K562 (cell line): Measurements from ENCODE around the gene TRIM38. TPM values are rescaled to one million over a fixed set of nuclear protein-coding genes. Genes with fewer than 3 reads are reported as not detected.

Experiments used
- ATF7 ChIP-seq: fragments of 450-650 bp; IDR thresholded peaks from 2 replicates; pipeline ENCODE4 v1.7.1; 2014; ENCODE audit warnings: mild to moderate bottlenecking, moderate library complexity
- BRF1 ChIP-seq: IDR thresholded peaks from 3 replicates; pipeline ENCODE4 v1.6.1; 2011; ENCODE audit warnings: borderline replicate concordance, mild to moderate bottlenecking; ENCODE audit not compliant: insufficient read length; ENCODE audit errors: extremely low read depth
- DIDO1 ChIP-seq: fragments of 450-650 bp; IDR thresholded peaks from 2 replicates; pipeline ENCODE4 v1.6.1; 2016; ENCODE audit warnings: low read depth, missing biosample characterization, missing genetic modification characterization
- HNRNPL ChIP-seq: fragments of 200-400 bp; formaldehyde crosslinking; IDR thresholded peaks from 2 replicates; pipeline ENCODE4 v1.6.1; 2017; ENCODE audit warnings: low read depth, mild to moderate bottlenecking, low read length
- MCM7 ChIP-seq, 2 experiments: fragments of 450-650 bp; IDR thresholded peaks; 2 replicates each; pipeline ENCODE4 v1.6.1; 2016 to 2018
- MED1 ChIP-seq: sonication (generic); formaldehyde crosslinking; IDR thresholded peaks from 2 replicates; pipeline ENCODE4 v1.8.1; 2023; ENCODE audit warnings: missing genetic modification reagents, borderline replicate concordance
- NFE2 ChIP-seq: IDR thresholded peaks from 2 replicates; pipeline ENCODE4 v1.6.1; 2014; ENCODE audit warnings: antibody characterized with exemption, low read depth
- PCBP1 ChIP-seq: fragments of 200-400 bp; formaldehyde crosslinking; IDR thresholded peaks from 2 replicates; pipeline ENCODE4 v1.6.1; 2018; ENCODE audit warnings: mild to moderate bottlenecking, low read depth, low read length; ENCODE audit not compliant: poor library complexity, severe bottlenecking
- PHF8 ChIP-seq: fragments of 200-600 bp; sonication (generic); IDR thresholded peaks from 2 replicates; pipeline ENCODE4 v1.6.1; 2012; ENCODE audit warnings: mixed run types, mild to moderate bottlenecking, inconsistent platforms, low read length, moderate library complexity, borderline replicate concordance
- POU5F1 ChIP-seq: fragments of 150-350 bp; IDR thresholded peaks from 2 replicates; pipeline ENCODE4 v1.6.1; 2014; ENCODE audit warnings: borderline replicate concordance, low read length, low read depth, mild to moderate bottlenecking; ENCODE audit not compliant: partially characterized antibody
- PRMT5 ChIP-seq: sonication (generic); formaldehyde crosslinking; IDR thresholded peaks from 2 replicates; pipeline ENCODE4 v1.5.0; 2020; ENCODE audit warnings: missing genetic modification reagents
- PYGO2 ChIP-seq: fragments of 450-650 bp; IDR thresholded peaks from 2 replicates; pipeline ENCODE4 v1.6.1; 2016; ENCODE audit warnings: mild to moderate bottlenecking, missing genetic modification characterization, moderate library complexity, missing compliant biosample characterization
- RFX7 ChIP-seq: fragments of 250-450 bp; sonication (Bioruptor Pico); IDR thresholded peaks from 2 replicates; pipeline ENCODE4 v1.5.1; 2021; ENCODE audit warnings: mild to moderate bottlenecking
- RHOXF2B ChIP-seq: fragments of 250-450 bp; sonication (Bioruptor Pico); conservative IDR thresholded peaks from 2 replicates; pipeline ENCODE4 v1.5.1; 2021
- TCF7L2 ChIP-seq: fragments of 150-350 bp; IDR thresholded peaks from 2 replicates; pipeline ENCODE4 v1.6.1; 2016; ENCODE audit warnings: low read depth, mild to moderate bottlenecking, low read length, moderate library complexity
- TRIM28 ChIP-seq: fragments of 450-650 bp; IDR thresholded peaks from 2 replicates; pipeline ENCODE4 v1.6.1; 2017
- WHSC1 ChIP-seq: IDR thresholded peaks from one replicate; pipeline ENCODE4 v1.6.1; 2012; ENCODE audit warnings: low read length, control low read depth, inconsistent platforms
- ZNF263 ChIP-seq: sonication (generic); formaldehyde crosslinking; IDR thresholded peaks from 2 replicates; pipeline ENCODE4 v1.8.0; 2022; ENCODE audit warnings: mild to moderate bottlenecking, missing genetic modification reagents, borderline replicate concordance
- polyA plus RNA-seq, 8 experiments: library from polyadenylated mRNA; depleted of rRNA in 4 of 8; stranded (reverse) in 5 of 8; unstranded in 3 of 8; fragments of >200 nt; fragmentation: Nextera tagmentation in 2 of 8; fragmentation: Illumina TruSeq in 1 of 8; extraction: Ambion mirVana in 2 of 8; extraction: Trizol in 1 of 8; gene quantifications; 2 replicates each; pipeline versions ENCODE4 v1.2.1 to v1.2.3, GENCODE V29; 2011 to 2014; ENCODE audit warnings: inconsistent platforms in 1 of 8, missing spikeins in 1 of 8
- total RNA-seq, 7 experiments: library from RNA; depleted of rRNA in 6 of 7; stranded (reverse); fragments of >200 nt in 6 of 7; fragmentation: Illumina TruSeq in 2 of 7; extraction: Trizol in 2 of 7; gene quantifications; 2 replicates each; pipeline versions ENCODE4 v1.2.1 to v1.2.3, GENCODE V29; 2011 to 2021; ENCODE audit warnings: low replicate concordance in 1 of 7
- TF ChIP-seq, protein P1 (sequence below): IDR thresholded peaks from 2 replicates; pipeline ENCODE4 v1.6.1; 2012; ENCODE audit warnings: low read depth, low read length, improper control_type of control experiment, borderline replicate concordance
- TF ChIP-seq, protein P2 (sequence below): sonication (generic); formaldehyde crosslinking; IDR thresholded peaks from 2 replicates; pipeline ENCODE4 v1.8.0; 2022; ENCODE audit warnings: mild to moderate bottlenecking, missing genetic modification reagents
- TF ChIP-seq, protein P3 (sequence below): sonication (generic); formaldehyde crosslinking; IDR thresholded peaks from 2 replicates; pipeline ENCODE4 v1.8.0; 2022; ENCODE audit warnings: mild to moderate bottlenecking, low read depth, missing genetic modification reagents

The TRIM38 gene
- total and polyA plus RNA-seq, 9 of the 15 experiments (the other 6 are each of a cell fraction or from before 2014, with no cell fraction given): 1.7 to 6.7 (median 6.3) TPM

- TF ChIP-seq, protein P1, sequence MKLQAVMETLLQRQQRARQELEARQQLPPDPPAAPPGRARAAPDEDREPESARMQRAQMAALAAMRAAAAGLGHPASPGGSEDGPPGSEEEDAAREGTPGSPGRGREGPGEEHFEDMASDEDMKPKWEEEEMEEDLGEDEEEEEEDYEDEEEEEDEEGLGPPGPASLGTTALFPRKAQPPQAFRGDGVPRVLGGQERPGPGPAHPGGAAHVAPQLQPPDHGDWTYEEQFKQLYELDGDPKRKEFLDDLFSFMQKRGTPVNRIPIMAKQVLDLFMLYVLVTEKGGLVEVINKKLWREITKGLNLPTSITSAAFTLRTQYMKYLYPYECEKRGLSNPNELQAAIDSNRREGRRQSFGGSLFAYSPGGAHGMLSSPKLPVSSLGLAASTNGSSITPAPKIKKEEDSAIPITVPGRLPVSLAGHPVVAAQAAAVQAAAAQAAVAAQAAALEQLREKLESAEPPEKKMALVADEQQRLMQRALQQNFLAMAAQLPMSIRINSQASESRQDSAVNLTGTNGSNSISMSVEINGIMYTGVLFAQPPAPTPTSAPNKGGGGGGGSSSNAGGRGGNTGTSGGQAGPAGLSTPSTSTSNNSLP: peak; percentile 74; the same call in 1 of the 2 replicates
- TF ChIP-seq, protein P2, sequence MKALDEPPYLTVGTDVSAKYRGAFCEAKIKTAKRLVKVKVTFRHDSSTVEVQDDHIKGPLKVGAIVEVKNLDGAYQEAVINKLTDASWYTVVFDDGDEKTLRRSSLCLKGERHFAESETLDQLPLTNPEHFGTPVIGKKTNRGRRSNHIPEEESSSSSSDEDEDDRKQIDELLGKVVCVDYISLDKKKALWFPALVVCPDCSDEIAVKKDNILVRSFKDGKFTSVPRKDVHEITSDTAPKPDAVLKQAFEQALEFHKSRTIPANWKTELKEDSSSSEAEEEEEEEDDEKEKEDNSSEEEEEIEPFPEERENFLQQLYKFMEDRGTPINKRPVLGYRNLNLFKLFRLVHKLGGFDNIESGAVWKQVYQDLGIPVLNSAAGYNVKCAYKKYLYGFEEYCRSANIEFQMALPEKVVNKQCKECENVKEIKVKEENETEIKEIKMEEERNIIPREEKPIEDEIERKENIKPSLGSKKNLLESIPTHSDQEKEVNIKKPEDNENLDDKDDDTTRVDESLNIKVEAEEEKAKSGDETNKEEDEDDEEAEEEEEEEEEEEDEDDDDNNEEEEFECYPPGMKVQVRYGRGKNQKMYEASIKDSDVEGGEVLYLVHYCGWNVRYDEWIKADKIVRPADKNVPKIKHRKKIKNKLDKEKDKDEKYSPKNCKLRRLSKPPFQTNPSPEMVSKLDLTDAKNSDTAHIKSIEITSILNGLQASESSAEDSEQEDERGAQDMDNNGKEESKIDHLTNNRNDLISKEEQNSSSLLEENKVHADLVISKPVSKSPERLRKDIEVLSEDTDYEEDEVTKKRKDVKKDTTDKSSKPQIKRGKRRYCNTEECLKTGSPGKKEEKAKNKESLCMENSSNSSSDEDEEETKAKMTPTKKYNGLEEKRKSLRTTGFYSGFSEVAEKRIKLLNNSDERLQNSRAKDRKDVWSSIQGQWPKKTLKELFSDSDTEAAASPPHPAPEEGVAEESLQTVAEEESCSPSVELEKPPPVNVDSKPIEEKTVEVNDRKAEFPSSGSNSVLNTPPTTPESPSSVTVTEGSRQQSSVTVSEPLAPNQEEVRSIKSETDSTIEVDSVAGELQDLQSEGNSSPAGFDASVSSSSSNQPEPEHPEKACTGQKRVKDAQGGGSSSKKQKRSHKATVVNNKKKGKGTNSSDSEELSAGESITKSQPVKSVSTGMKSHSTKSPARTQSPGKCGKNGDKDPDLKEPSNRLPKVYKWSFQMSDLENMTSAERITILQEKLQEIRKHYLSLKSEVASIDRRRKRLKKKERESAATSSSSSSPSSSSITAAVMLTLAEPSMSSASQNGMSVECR: peak; percentile 74; the same call in 1 of the 2 replicates
- TF ChIP-seq ATF7 (peak; percentile 70), RHOXF2B (no peak), MED1 (peak; percentile 96; the same call in 1 of the 2 replicates), DIDO1 (tag) (no peak), BRF1 (no peak), PCBP1 (peak; percentile 94), TRIM28 (0 out of 2 replicates have a peak, but pooled peaks have one; percentile 26), ZNF263 (CRISPR knock-in tag) (0 out of 2 replicates have a peak, but pooled peaks have one; percentile 40), MCM7 (IDR thresholded peaks at IDR 0.05) (no peak), POU5F1 (no peak), TCF7L2 (no peak), RFX7 (CRISPR knock-in tag) (no peak), PHF8 (peak; percentile 66), PYGO2 (tag) (no peak), NFE2 (0 out of 2 replicates have a peak, but pooled peaks have one; percentile 2), HNRNPL (peak; percentile 80; the same call in 1 of the 2 replicates), PRMT5 (CRISPR knock-in tag) (no peak), WHSC1 (no peak)
- TF ChIP-seq, protein P3, sequence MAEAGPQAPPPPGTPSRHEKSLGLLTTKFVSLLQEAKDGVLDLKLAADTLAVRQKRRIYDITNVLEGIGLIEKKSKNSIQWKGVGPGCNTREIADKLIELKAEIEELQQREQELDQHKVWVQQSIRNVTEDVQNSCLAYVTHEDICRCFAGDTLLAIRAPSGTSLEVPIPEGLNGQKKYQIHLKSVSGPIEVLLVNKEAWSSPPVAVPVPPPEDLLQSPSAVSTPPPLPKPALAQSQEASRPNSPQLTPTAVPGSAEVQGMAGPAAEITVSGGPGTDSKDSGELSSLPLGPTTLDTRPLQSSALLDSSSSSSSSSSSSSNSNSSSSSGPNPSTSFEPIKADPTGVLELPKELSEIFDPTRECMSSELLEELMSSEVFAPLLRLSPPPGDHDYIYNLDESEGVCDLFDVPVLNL (CRISPR knock-in tag): peak; percentile 47; the same call in 1 of the 2 replicates
Observed at GRCh38 chr6:26033085-26033940, 70.7 kb downstream of the TRIM38 start (continued).
